HEK293 (cell line): ENCODE data around the gene GMDS.

Source experiments
- ATF2 ChIP-seq: fragments of 450-650 bp; formaldehyde crosslinking; IDR thresholded peaks from 2 replicates; pipeline ENCODE4 v1.5.1; 2016; ENCODE audit warnings: missing biosample characterization, missing genetic modification characterization, low read depth
- BCL6B ChIP-seq: fragments of 450-650 bp; formaldehyde crosslinking; IDR thresholded peaks from 2 replicates; pipeline ENCODE4 v1.5.1; 2017; ENCODE audit warnings: missing biosample characterization, missing genetic modification characterization
- MYNN ChIP-seq: fragments of 450-650 bp; formaldehyde crosslinking; IDR thresholded peaks from 2 replicates; pipeline ENCODE4 v1.5.1; 2016; ENCODE audit warnings: missing biosample characterization, missing genetic modification characterization, borderline replicate concordance
- PATZ1 ChIP-seq: fragments of 450-650 bp; formaldehyde crosslinking; IDR thresholded peaks from 2 replicates; pipeline ENCODE4 v1.5.1; 2016; ENCODE audit warnings: missing biosample characterization, missing genetic modification characterization
- REST ChIP-seq: fragments of 450-650 bp; formaldehyde crosslinking; IDR thresholded peaks from 2 replicates; pipeline ENCODE4 v1.5.1; 2016; ENCODE audit warnings: missing biosample characterization, missing genetic modification characterization
- SALL2 ChIP-seq: fragments of 450-650 bp; formaldehyde crosslinking; IDR thresholded peaks from 2 replicates; pipeline ENCODE4 v1.5.0; 2017; ENCODE audit warnings: missing biosample characterization, mild to moderate bottlenecking, missing genetic modification characterization, borderline replicate concordance
- SP2 ChIP-seq: fragments of 450-650 bp; formaldehyde crosslinking; IDR thresholded peaks from 2 replicates; pipeline ENCODE4 v1.5.1; 2016; ENCODE audit warnings: missing biosample characterization, missing genetic modification characterization
- ZBTB48 ChIP-seq: fragments of 450-650 bp; formaldehyde crosslinking; IDR thresholded peaks from 2 replicates; pipeline ENCODE4 v1.5.1; 2016; ENCODE audit warnings: missing biosample characterization, missing genetic modification characterization
- ZBTB49 ChIP-seq: fragments of 450-650 bp; formaldehyde crosslinking; IDR thresholded peaks from 2 replicates; pipeline ENCODE4 v1.5.1; 2016; ENCODE audit warnings: missing biosample characterization, missing genetic modification characterization, low read depth
- ZEB2 ChIP-seq: fragments of 450-650 bp; formaldehyde crosslinking; IDR thresholded peaks from 2 replicates; pipeline ENCODE4 v1.5.1; 2016; ENCODE audit warnings: missing biosample characterization, missing genetic modification characterization
- ZFP41 ChIP-seq: fragments of 450-650 bp; formaldehyde crosslinking; IDR thresholded peaks from 2 replicates; pipeline ENCODE4 v1.5.1; 2016; ENCODE audit warnings: missing biosample characterization, missing genetic modification characterization, borderline replicate concordance
- ZNF16 ChIP-seq: fragments of 450-650 bp; formaldehyde crosslinking; IDR thresholded peaks from 2 replicates; pipeline ENCODE4 v1.5.1; 2016; ENCODE audit warnings: low read depth, missing biosample characterization, missing genetic modification characterization
- ZNF211 ChIP-seq: fragments of 450-650 bp; formaldehyde crosslinking; IDR thresholded peaks from 2 replicates; pipeline ENCODE4 v1.5.1; 2016; ENCODE audit warnings: low read depth, missing biosample characterization, missing genetic modification characterization
- ZNF341 ChIP-seq: fragments of 450-650 bp; formaldehyde crosslinking; IDR thresholded peaks from 2 replicates; pipeline ENCODE4; 2016; ENCODE audit warnings: low read depth, missing biosample characterization, missing genetic modification characterization
- ZNF433 ChIP-seq: fragments of 450-650 bp; formaldehyde crosslinking; IDR thresholded peaks from 2 replicates; pipeline ENCODE4 v1.5.1; 2016; ENCODE audit warnings: missing biosample characterization, missing genetic modification characterization, low read depth
- ZNF449 ChIP-seq: fragments of 450-650 bp; formaldehyde crosslinking; IDR thresholded peaks from 2 replicates; pipeline ENCODE4 v1.5.1; 2017; ENCODE audit warnings: missing biosample characterization, mild to moderate bottlenecking, missing genetic modification characterization, moderate library complexity
- ZNF513 ChIP-seq: fragments of 450-650 bp; IDR thresholded peaks from 2 replicates; pipeline ENCODE4 v1.5.1; 2018; ENCODE audit warnings: missing biosample characterization, missing genetic modification characterization
- ZNF548 ChIP-seq: fragments of 450-650 bp; formaldehyde crosslinking; IDR thresholded peaks from 2 replicates; pipeline ENCODE4 v1.5.1; 2016; ENCODE audit warnings: missing biosample characterization, missing genetic modification characterization
- ZNF585B ChIP-seq: fragments of 450-650 bp; formaldehyde crosslinking; IDR thresholded peaks from 2 replicates; pipeline ENCODE4 v1.5.1; 2016; ENCODE audit warnings: missing biosample characterization, missing genetic modification characterization
- ZNF658 ChIP-seq: fragments of 450-650 bp; formaldehyde crosslinking; IDR thresholded peaks from 2 replicates; pipeline ENCODE4; 2016; ENCODE audit warnings: missing biosample characterization, missing genetic modification characterization
- ZNF747 ChIP-seq: fragments of 450-650 bp; formaldehyde crosslinking; IDR thresholded peaks from 2 replicates; pipeline ENCODE4 v1.5.1; 2016; ENCODE audit warnings: missing biosample characterization, missing genetic modification characterization
- ZSCAN23 ChIP-seq: fragments of 450-650 bp; formaldehyde crosslinking; IDR thresholded peaks from 2 replicates; pipeline ENCODE4 v1.5.1; 2016; ENCODE audit warnings: missing biosample characterization, missing genetic modification characterization
- ZSCAN30 ChIP-seq: fragments of 450-650 bp; IDR thresholded peaks from 2 replicates; pipeline ENCODE4 v1.5.1; 2018; ENCODE audit warnings: missing biosample characterization, mild to moderate bottlenecking, missing genetic modification characterization, moderate library complexity
- ZXDB ChIP-seq: fragments of 450-650 bp; formaldehyde crosslinking; IDR thresholded peaks from 2 replicates; pipeline ENCODE4 v1.5.1; 2016; ENCODE audit warnings: missing biosample characterization, missing genetic modification characterization

The GMDS gene

GRCh38 chr6:1838604-1839213 is 406.7 kb downstream of the GMDS start (continued):
- TF ChIP-seq BCL6B (tag by site-specific recombination) (peak; percentile 67), MYNN (no peak), ZNF211 (tag by site-specific recombination) (no peak), ATF2 (peak; percentile 51), ZNF341 (peak; percentile 85), ZFP41 (tag by site-specific recombination) (no peak), ZBTB49 (tag by site-specific recombination) (no peak), ZEB2 (tag by site-specific recombination) (peak; percentile 93), ZSCAN23 (peak; percentile 86; the same call in 1 of the 2 replicates), ZNF548 (tag by site-specific recombination) (no peak), ZNF16 (tag by site-specific recombination) (no peak), ZNF433 (tag by site-specific recombination) (no peak), ZNF513 (tag by site-specific recombination) (0 out of 2 replicates have a peak, but pooled peaks have one; percentile 8), ZXDB (peak; percentile 87), ZSCAN30 (tag by site-specific recombination) (peak; percentile 61; the same call in 1 of the 2 replicates), SP2 (tag by site-specific recombination) (0 out of 2 replicates have a peak, but pooled peaks have one; percentile 9), ZNF449 (0 out of 2 replicates have a peak, but pooled peaks have one; percentile 23), REST (tag by site-specific recombination) (no peak), ZNF585B (no peak), ZBTB48 (0 out of 2 replicates have a peak, but pooled peaks have one; percentile 31), ZNF747 (tag by site-specific recombination) (no peak), SALL2 (tag by site-specific recombination) (no peak), PATZ1 (tag by site-specific recombination) (0 out of 2 replicates have a peak, but pooled peaks have one; percentile 36), ZNF658 (tag by site-specific recombination) (no peak)
